H1 (cell line): ENCODE measurements around the gene PHETA1. TPM values are rescaled to one million over a fixed set of nuclear protein-coding genes. Genes with fewer than 3 reads are reported as not detected.

Experiments used
- CTCF ChIA-PET: fragments of 300-600 bp; sonication (Branson Sonifier 250); formaldehyde crosslinking; loops from one replicate; lab custom pipeline; 2021; ENCODE audit not compliant: partially characterized antibody; lab: Charles Lee
- POLR2A ChIA-PET: fragments of 300-600 bp; sonication (Branson Sonifier 250); formaldehyde crosslinking; loops from one replicate; lab custom pipeline; 2021; ENCODE audit warnings: inconsistent platforms; ENCODE audit not compliant: partially characterized antibody; lab: Charles Lee
- DNase-seq, 2 experiments: peaks; one replicate each; pipeline versions ENCODE4 v3.0.0 to v3.0.0-alpha.2; 2010 to 2022; ENCODE audit warnings: low spot score in 2 of 2, low read depth in 1 of 2, mixed read lengths in 1 of 2
- FAIRE-seq: peaks from 2 replicates; lab custom pipeline; 2011; peaks lifted over from hg19 to GRCh38; lab: Jason Lieb, UNC
- H2AFZ ChIP-seq: 2 replicates; pipeline ENCODE4 v1.8.1; 2012; ENCODE audit warnings: low read length, inconsistent platforms
- H2AK5ac ChIP-seq: 2 replicates; pipeline ENCODE4 v1.6.1; 2013; ENCODE audit warnings: low read depth, low read length
- H2BK120ac ChIP-seq: replicated peaks from 2 replicates; pipeline ENCODE3; 2013; ENCODE audit warnings: low read depth, low read length, inconsistent platforms
- H2BK12ac ChIP-seq: 2 replicates; pipeline ENCODE4 v1.6.1; 2013; ENCODE audit warnings: low read depth, low read length
- H2BK15ac ChIP-seq: 2 replicates; pipeline ENCODE4 v1.6.1; 2013; ENCODE audit warnings: low read length
- H2BK20ac ChIP-seq: 2 replicates; pipeline ENCODE4 v1.6.1; 2013; ENCODE audit warnings: low read length
- H2BK5ac ChIP-seq: 2 replicates; pipeline ENCODE4 v1.6.1; 2013; ENCODE audit warnings: low read depth, low read length
- H3K14ac ChIP-seq: 2 replicates; pipeline ENCODE4 v1.6.1; 2013; ENCODE audit warnings: inconsistent platforms; ENCODE audit not compliant: insufficient read length
- H3K18ac ChIP-seq: 2 replicates; pipeline ENCODE4 v1.6.1; 2013; ENCODE audit warnings: low read length; ENCODE audit errors: extremely low read depth
- H3K23ac ChIP-seq: 2 replicates; pipeline ENCODE4 v1.6.1; 2013; ENCODE audit warnings: inconsistent platforms; ENCODE audit not compliant: insufficient read length
- H3K23me2 ChIP-seq: 2 replicates; pipeline ENCODE4 v1.6.1; 2013; ENCODE audit warnings: low read depth, low read length
- H3K27ac ChIP-seq: 2 replicates; pipeline ENCODE4 v1.6.1; 2011; ENCODE audit warnings: low read depth, low read length, inconsistent platforms
- H3K27me3 ChIP-seq, 4 experiments: replicated peaks in 1 of 4; 1 replicate in 1 of 4; 2 replicates in 3 of 4; pipeline versions ENCODE4 v1.6.1 to v1.8.1; 2011 to 2013; ENCODE audit warnings: low read length in 3 of 4, mild to moderate bottlenecking in 3 of 4, inconsistent platforms in 2 of 4, mixed read lengths in 2 of 4, moderate library complexity in 1 of 4; ENCODE audit not compliant: control insufficient read depth in 3 of 4, insufficient read depth in 3 of 4; ENCODE audit errors: extremely low read depth in 1 of 4
- H3K36me3 ChIP-seq, 4 experiments: 2 replicates each; pipeline versions ENCODE4 v1.6.1 to v1.8.1; 2011 to 2013; ENCODE audit warnings: mild to moderate bottlenecking in 4 of 4, low read length in 3 of 4, moderate library complexity in 2 of 4, control low read depth in 1 of 4, inconsistent platforms in 1 of 4; ENCODE audit not compliant: insufficient read depth in 4 of 4, control insufficient read depth in 2 of 4
- H3K4ac ChIP-seq: replicated peaks from 2 replicates; pipeline ENCODE3; 2013; ENCODE audit warnings: low read length, low read depth, mixed read lengths, inconsistent platforms; ENCODE audit not compliant: insufficient read length
- H3K4me1 ChIP-seq, 4 experiments: replicated peaks in 1 of 4; 1 replicate in 1 of 4; 2 replicates in 3 of 4; pipeline versions ENCODE4 v1.6.1 to v1.8.1; 2011 to 2013; ENCODE audit warnings: low read length in 3 of 4, inconsistent platforms in 2 of 4, mixed read lengths in 1 of 4; ENCODE audit not compliant: insufficient read depth in 4 of 4, control insufficient read depth in 3 of 4
- H3K4me2 ChIP-seq, 2 experiments: 2 replicates each; pipeline versions ENCODE4 v1.6.1 to v1.8.1; 2011 to 2013; ENCODE audit warnings: low read depth in 2 of 2, low read length in 2 of 2, control low read depth in 1 of 2, inconsistent platforms in 1 of 2, mild to moderate bottlenecking in 1 of 2; ENCODE audit not compliant: insufficient read depth in 1 of 2
- H3K4me3 ChIP-seq, 4 experiments: fragments of 200-600, 300-600 bp in 1 of 4; sonication (generic), shearing (Covaris generic), sonication (Bioruptor Twin) in 1 of 4; 2 replicates each; pipeline versions ENCODE4 v1.5.1 to v1.8.1; 2011 to 2016; ENCODE audit warnings: low read length in 4 of 4, low read depth in 3 of 4, control low read depth in 2 of 4, inconsistent platforms in 2 of 4, mild to moderate bottlenecking in 2 of 4, mixed read lengths in 1 of 4, moderate library complexity in 1 of 4; ENCODE audit not compliant: insufficient read depth in 2 of 4; ENCODE audit errors: extremely low read depth in 1 of 4
- H3K56ac ChIP-seq: replicated peaks from 2 replicates; pipeline ENCODE3; 2013; ENCODE audit warnings: low read depth, mild to moderate bottlenecking, mixed read lengths, low read length, inconsistent platforms; ENCODE audit not compliant: insufficient read length
- H3K79me1 ChIP-seq: 2 replicates; pipeline ENCODE4 v1.6.1; 2013; ENCODE audit warnings: low read depth, low read length, control low read depth
- H3K79me2 ChIP-seq, 2 experiments: 2 replicates each; pipeline versions ENCODE4 v1.6.1 to v1.8.1; 2012 to 2013; ENCODE audit warnings: low read length in 2 of 2, mild to moderate bottlenecking in 2 of 2, inconsistent platforms in 1 of 2; ENCODE audit not compliant: insufficient read depth in 2 of 2, control insufficient read depth in 1 of 2
- H3K9ac ChIP-seq, 4 experiments: replicated peaks in 1 of 4; 1 replicate in 1 of 4; 2 replicates in 3 of 4; pipeline versions ENCODE4 v1.6.1 to v1.8.1; 2011 to 2013; ENCODE audit warnings: low read depth in 3 of 4, low read length in 3 of 4, control low read depth in 2 of 4, mild to moderate bottlenecking in 2 of 4, moderate library complexity in 2 of 4, inconsistent platforms in 1 of 4; ENCODE audit errors: extremely low read depth in 1 of 4
- H3K9me3 ChIP-seq, 2 experiments: 2 replicates each; pipeline versions ENCODE4 v1.6.1 to v1.8.1; 2012 to 2013; ENCODE audit warnings: mild to moderate bottlenecking in 2 of 2, moderate library complexity in 2 of 2, control low read depth in 1 of 2, inconsistent platforms in 1 of 2, low read depth in 1 of 2, low read length in 1 of 2, mixed read lengths in 1 of 2; ENCODE audit not compliant: insufficient read depth in 2 of 2
- H4K20me1 ChIP-seq, 2 experiments: replicated peaks in 1 of 2; 2 replicates each; pipeline versions ENCODE3 to v1.8.1; 2011 to 2013; ENCODE audit warnings: inconsistent platforms in 2 of 2, low read length in 2 of 2, mild to moderate bottlenecking in 1 of 2; ENCODE audit not compliant: insufficient read depth in 2 of 2, control insufficient read depth in 1 of 2
- H4K5ac ChIP-seq: 2 replicates; pipeline ENCODE4 v1.6.1; 2013; ENCODE audit warnings: low read length, low read depth, mixed read lengths, inconsistent platforms; ENCODE audit not compliant: insufficient read length
- H4K8ac ChIP-seq: 2 replicates; pipeline ENCODE4 v1.8.0; 2013; ENCODE audit warnings: mild to moderate bottlenecking, moderate library complexity, low read length, inconsistent platforms; ENCODE audit not compliant: insufficient read depth; ENCODE audit errors: extremely low read depth
- H4K91ac ChIP-seq: replicated peaks from 2 replicates; pipeline ENCODE3; 2013; ENCODE audit warnings: low read length, mixed read lengths, inconsistent platforms; ENCODE audit not compliant: insufficient read length
- EP300 ChIP-seq, 2 experiments: IDR thresholded peaks; 1 replicate in 1 of 2; 2 replicates in 1 of 2; pipeline ENCODE4 v1.6.1; 2011 to 2012; ENCODE audit warnings: low read depth in 2 of 2, low read length in 2 of 2, mild to moderate bottlenecking in 2 of 2, borderline replicate concordance in 1 of 2, inconsistent platforms in 1 of 2, moderate library complexity in 1 of 2
- TBP ChIP-seq: IDR thresholded peaks from 2 replicates; pipeline ENCODE4 v1.6.1; 2011; ENCODE audit warnings: low read depth, low read length, improper control_type of control experiment
- WGBS, 2 experiments: shearing (Covaris generic) in 1 of 2; methylation state at CpG; one replicate each; pipeline versions ENCODE4 v1.1.6 to v1.1.7; 2013 to 2015; ENCODE audit warnings: low lambda C conversion rate in 2 of 2, mixed read lengths in 2 of 2, inconsistent platforms in 1 of 2, low coverage in 1 of 2, missing lambda C conversion rate in 1 of 2; ENCODE audit not compliant: insufficient replicate concordance in 2 of 2, insufficient coverage in 1 of 2, insufficient read length in 1 of 2; ENCODE audit errors: extremely low coverage in 1 of 2, missing lambda C conversion rate in 1 of 2; 5-methylcytosine and 5-hydroxymethylcytosine counted together
- polyA plus RNA-seq, 7 experiments: library from polyadenylated mRNA; depleted of rRNA in 3 of 7; stranded (reverse) in 5 of 7; unstranded in 2 of 7; fragments of >200 nt in 5 of 7; fragments of 200-250 nt in 2 of 7; gene quantifications; 1 replicate in 5 of 7; 2 replicates in 1 of 7; 4 replicates in 1 of 7; pipeline versions ENCODE4 v1.2.1 to v1.2.3, GENCODE V29; 2011 to 2013; ENCODE audit warnings: missing spikeins in 2 of 7, mixed read lengths in 2 of 7
- total RNA-seq: library from RNA; stranded (reverse); fragmentation: NEBNext Ultra II Directional; extraction: Animal tissue kit (Norgen Biotek cat#: 25700); gene quantifications from 2 replicates; pipeline ENCODE4 v1.2.1, GENCODE V29; 2021

PHETA1 gene
- total and polyA plus RNA-seq, 2 of the 8 experiments (the other 6 are each of a cell fraction or from before 2014, with no cell fraction given) = 5.2 to 12.3 TPM

GRCh38 chr12:111363578-111363977 is 5.3 kb downstream of the PHETA1 start:
- H3K9ac ChIP-seq = no peak overlapping the region
- no peak overlapping the region for H2BK15ac ChIP-seq
- H2BK120ac ChIP-seq = no peak overlapping the region
- no peak overlapping the region for H3K4me2 ChIP-seq
- ChIA-PET POLR2A (interaction anchor here (1.8 kb wide), 1 partner anchor 16 kb away, joined by 3 read pairs; no protein-coding TSS in a partner anchor), CTCF (interaction anchor here (0.6 to 1.2 kb wide), 2 partner anchors 33 to 419 kb away, joined by 3 read pairs; no protein-coding TSS in a partner anchor)
- H3K36me3 ChIP-seq = peaks cover 0 to 3% (median 0%) of the 10 kb centered on the region in 4 experiments; a peak in 3 of 8 replicates
- no peak overlapping the region for H3K56ac ChIP-seq
- H4K20me1 ChIP-seq = peaks cover 0 to 7% of the 10 kb centered on the region in 2 experiments
- H4K8ac ChIP-seq = no peak overlapping the region
- H2BK20ac ChIP-seq = no peak overlapping the region
- no peak overlapping the region for H3K4ac ChIP-seq
- H2BK5ac ChIP-seq = no peak overlapping the region; the same call in 1 of the 2 replicates
- no peak overlapping the region for H2BK12ac ChIP-seq
- H3K79me2 ChIP-seq = no peaks in the 10 kb centered on the region
- H3K79me1 ChIP-seq = no peaks in the 10 kb centered on the region
- no peak overlapping the region for H3K18ac ChIP-seq
- H3K27me3 ChIP-seq = peaks cover 0 to 12% (median 6%) of the 10 kb centered on the region in 4 experiments; a peak in 4 of 7 replicates
- no peak overlapping the region for H3K4me3 ChIP-seq
- H4K5ac ChIP-seq = no peak overlapping the region
- TF ChIP-seq TBP (no peak), EP300 (IDR thresholded peaks at IDR 0.05; ENCODE audit: borderline replicate concordance in 1 of 2, low read depth in 2 of 2, low read length in 2 of 2) (no peak)
- TF ChIP-seq, all 59 proteins: peak for 0
- Histone ChIP-seq H2AK5ac (no peak overlapping the region), H2AFZ (no peak overlapping the region), H3K27ac (no peak overlapping the region), H3K23ac (no peak overlapping the region), H3K23me2 (peaks cover 6% of the 10 kb centered on the region; the same call in 1 of the 2 replicates), H4K91ac (no peak overlapping the region), H3K14ac (no peak overlapping the region), H3K9me3 (no peaks in the 10 kb centered on the region), H3K4me1 (peaks cover 0 to 9% (median 3%) of the 10 kb centered on the region in 4 experiments; a peak in 6 of 7 replicates)
- FAIRE-seq = no peak
- WGBS, 2 experiments = 93% methylated on average over 3 of the region's 3 CpGs; no CpG with 5 or more reads in 1 of the 2 experiments
- no peak for DNase-seq
